ENCODE measurements around the gene WBP1L.

GRCh38 chr10:102720775-102721301, 22.9 kb upstream of the WBP1L start:
- TF ChIP-seq POLR2AphosphoS5 (IDR thresholded peaks at IDR 0.05): no peak
- TF ChIP-seq, protein P1, sequence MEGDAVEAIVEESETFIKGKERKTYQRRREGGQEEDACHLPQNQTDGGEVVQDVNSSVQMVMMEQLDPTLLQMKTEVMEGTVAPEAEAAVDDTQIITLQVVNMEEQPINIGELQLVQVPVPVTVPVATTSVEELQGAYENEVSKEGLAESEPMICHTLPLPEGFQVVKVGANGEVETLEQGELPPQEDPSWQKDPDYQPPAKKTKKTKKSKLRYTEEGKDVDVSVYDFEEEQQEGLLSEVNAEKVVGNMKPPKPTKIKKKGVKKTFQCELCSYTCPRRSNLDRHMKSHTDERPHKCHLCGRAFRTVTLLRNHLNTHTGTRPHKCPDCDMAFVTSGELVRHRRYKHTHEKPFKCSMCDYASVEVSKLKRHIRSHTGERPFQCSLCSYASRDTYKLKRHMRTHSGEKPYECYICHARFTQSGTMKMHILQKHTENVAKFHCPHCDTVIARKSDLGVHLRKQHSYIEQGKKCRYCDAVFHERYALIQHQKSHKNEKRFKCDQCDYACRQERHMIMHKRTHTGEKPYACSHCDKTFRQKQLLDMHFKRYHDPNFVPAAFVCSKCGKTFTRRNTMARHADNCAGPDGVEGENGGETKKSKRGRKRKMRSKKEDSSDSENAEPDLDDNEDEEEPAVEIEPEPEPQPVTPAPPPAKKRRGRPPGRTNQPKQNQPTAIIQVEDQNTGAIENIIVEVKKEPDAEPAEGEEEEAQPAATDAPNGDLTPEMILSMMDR (IDR thresholded peaks at IDR 0.05; ENCODE audit: poor library complexity, severe bottlenecking): no peak
